Measurements from ENCODE around the gene EBF4.

Gene EBF4, protein sequence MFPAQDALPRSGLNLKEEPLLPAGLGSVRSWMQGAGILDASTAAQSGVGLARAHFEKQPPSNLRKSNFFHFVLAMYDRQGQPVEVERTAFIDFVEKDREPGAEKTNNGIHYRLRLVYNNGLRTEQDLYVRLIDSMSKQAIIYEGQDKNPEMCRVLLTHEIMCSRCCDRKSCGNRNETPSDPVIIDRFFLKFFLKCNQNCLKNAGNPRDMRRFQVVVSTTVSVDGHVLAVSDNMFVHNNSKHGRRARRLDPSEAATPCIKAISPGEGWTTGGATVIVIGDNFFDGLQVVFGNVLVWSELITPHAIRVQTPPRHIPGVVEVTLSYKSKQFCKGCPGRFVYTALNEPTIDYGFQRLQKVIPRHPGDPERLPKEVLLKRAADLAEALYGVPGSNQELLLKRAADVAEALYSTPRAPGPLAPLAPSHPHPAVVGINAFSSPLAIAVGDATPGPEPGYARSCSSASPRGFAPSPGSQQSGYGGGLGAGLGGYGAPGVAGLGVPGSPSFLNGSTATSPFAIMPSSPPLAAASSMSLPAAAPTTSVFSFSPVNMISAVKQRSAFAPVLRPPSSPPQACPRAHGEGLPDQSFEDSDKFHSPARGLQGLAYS

DNA sequence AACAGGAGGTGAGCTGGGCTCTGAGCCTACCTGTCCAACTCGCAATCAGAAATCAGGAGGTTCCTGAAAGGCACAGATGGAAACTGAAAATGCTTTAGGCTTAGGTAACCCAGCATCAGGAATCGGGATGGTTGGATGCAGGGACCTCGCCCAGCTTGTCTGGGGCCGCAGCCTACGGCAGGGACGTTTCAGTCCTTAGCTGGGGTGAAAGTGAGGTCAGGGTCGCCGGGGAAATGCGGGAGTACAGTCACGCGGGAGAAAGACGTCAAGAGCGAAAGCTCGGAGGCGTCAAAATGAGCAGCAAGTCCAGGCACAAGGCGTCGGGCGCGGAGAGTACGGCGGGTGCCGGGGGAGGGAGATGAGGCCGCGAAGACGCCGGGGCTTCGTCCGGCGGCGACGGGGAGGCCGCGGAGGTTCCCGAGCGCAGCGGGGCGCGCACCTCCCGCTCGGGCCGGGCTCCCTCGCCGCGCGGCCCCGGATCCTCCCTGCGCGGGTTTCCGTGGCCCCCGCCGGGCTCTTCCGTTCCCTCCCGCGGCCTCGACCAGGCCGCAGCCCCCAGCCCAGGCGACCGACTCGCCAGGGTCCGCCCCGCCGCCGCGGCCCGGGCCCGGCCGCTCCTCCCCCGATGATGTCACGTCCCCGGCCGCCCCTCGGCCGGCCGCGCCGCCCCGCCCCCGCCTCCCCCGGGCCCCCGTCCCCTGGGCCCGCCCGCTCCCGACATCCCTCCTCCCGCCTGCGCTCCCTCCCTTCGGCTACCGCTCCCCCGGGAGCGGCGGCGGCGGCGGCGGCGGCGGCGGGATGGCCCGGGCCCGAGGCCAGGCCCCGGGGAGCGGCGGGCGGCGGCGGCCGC, at the start of gene EBF4:
TSS of gene EBF4 (plus strand) at position 745 of the 850 bp plus-strand sequence. CDS start 866 bp downstream, outside the sequence.
- peak; percentile 44 to 49 for DNase-seq

GRCh38 chr20:2643708-2644107, 48.9 kb upstream of the EBF4 start:
- no peak for DNase-seq

GRCh38 chr20:2651772-2652723, 40.5 kb upstream of the EBF4 start, which contains the start of gene NOP56:
TSS of gene NOP56 (plus strand) at chr20:2652632. CDS start at chr20:2652661, 29 bp downstream.
- peak; percentile 91 to 95 for DNase-seq

DNA sequence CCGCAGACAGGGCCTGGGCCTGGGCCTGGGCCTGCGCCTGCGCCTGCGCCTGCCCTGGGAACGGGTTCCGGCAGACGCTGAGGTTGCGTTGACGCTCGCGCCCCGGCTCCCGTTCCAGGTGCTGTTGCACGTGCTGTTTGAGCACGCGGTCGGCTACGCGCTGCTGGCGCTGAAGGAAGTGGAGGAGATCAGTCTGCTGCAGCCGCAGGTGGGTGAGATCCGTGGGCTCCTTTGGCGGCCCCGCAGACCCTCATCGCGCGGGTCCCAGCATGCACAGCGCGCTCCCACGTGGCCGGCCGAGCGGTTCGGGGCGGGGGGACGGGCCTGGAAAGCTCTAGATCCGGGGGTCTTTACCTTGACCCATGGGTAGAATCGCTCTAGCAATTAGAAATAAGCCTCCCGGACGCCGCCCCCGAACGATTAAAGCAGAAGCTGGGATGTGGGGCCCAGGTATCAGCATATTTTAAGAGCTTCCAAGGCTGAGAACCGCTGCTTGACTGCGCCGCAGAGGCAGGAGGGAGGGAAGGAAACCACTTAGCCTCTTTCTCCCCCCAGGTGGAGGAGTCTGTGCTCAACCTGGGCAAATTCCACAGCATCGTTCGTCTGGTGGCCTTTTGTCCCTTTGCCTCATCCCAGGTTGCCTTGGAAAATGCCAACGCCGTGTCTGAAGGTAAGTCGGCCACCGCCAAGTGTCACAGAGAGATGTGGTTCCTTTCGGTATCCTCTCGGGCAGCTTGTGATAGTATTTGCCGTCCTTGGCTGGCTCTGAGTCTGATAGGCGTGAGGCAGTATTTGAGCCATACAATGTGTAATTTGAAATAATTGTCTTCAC, 39.6 kb upstream of the EBF4 start:
- peak in 1 of 2 donors; percentile 14 for DNase-seq

GRCh38 chr20:2653556-2654383, 38.8 kb upstream of the EBF4 start:
- DNase-seq = no peak

DNA sequence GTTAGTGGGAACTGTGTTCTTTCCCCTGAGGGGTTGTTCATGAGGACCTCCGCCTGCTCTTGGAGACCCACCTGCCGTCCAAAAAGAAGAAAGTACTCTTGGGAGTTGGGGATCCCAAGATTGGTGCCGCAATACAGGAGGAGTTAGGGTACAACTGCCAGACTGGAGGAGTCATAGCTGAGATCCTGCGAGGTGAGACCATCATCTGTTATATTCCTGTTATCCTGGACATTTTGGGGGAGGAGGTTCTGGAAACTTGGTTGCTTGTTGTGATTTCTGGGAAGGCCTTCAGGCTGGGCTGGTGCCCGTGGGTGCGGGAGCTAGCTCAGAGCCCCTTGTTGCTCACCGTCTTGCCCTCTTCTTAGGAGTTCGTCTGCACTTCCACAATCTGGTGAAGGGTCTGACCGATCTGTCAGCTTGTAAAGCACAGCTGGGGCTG, 38.2 kb upstream of the EBF4 start:
- no peak for DNase-seq

GRCh38 chr20:2654831-2655230, 37.7 kb upstream of the EBF4 start:
- DNase-seq = no peak

- DNase-seq = no peak
Observed at GRCh38 chr20:2655331-2656116, 37.1 kb upstream of the EBF4 start.

DNA sequence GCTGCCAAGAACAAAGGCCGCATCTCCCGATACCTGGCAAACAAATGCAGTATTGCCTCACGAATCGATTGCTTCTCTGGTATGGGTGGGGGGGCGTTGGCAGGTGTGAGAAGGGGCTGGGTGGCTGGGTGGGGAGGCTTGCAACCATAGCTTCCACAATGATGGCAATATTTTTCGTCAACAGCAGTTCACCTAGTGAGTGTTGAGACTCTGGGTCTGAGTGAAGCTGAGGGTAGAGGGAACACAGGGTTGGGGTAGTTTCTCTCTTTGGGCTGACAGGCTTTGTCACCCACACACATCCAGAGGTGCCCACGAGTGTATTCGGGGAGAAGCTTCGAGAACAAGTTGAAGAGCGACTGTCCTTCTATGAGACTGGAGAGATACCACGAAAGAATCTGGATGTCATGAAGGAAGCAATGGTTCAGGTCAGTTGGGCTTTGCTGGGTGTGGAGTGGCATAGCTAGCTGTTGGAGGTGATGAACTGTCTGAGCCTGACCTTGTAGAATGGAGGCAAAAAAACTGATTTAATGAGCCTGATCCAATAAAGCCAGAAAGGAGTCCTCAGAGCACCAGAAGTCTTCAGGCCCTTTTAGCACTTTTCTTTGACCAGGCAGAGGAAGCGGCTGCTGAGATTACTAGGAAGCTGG, 36.0 kb upstream of the EBF4 start:
- DNase-seq = no peak

DNA sequence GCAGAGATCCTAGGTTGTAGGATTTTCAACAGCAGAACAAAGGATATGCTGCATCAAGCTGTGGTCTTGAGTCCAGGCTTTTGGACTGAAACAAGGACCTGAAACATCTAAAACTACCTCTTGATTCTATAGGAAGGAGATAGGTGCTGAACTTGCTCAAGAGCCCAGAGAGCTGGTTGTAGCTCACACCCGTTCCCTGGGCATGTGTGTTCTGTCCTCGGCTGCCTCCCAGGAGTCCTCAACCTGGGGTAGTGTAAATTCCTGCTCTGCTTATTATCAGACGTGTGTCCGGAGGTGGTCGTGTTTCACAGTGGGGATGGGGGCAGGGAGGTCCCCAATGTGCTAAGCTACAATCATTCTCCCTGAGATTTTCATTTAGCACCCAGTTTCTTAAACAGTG, 35.3 kb upstream of the EBF4 start:
- no peak for DNase-seq

GRCh38 chr20:2657674-2658073, 34.9 kb upstream of the EBF4 start:
- no peak for DNase-seq

DNA sequence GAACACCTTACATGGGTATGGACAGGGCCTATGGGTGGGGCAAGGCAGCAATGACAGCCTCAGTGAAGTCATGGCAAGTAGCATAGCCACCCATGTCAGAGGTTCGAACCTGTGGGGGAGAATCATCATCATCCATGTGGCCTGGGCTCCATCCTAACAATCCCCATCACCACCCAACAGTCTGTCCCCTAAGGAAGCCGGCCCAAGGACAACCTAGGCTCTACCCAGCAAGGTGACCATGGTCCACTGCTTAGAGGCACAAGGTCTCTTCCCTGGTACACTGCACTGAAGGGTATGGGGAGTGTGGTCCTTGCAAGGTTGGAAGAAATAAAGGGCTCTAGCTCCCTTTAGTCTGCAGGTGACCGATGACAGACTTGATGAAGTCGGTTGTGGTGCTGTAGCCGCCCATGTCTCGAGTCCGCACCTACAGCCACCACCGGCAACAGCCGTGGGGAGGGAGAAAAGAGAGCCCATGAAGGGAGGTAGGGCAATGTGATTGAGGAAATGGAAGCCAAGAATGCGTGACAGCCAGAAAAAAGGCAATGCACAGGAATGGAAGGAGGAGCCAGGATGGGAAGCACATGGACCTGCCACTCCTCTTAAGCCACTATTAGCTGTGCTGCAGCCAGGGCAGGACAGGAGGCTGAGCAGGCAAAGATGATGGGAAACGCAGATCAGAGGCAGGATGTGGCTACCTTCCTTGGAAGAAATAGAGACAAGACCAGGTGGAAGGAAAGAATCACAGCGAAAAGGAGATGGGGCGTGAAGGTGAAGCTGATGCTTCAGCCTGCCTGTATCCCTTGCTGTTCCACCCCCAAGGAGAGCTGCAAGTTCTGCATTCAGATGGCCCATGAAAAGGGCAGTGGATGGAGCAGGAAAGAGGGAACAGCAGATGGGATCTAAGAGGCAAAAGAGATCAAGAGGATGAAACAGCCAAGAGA, 33.9 kb upstream of the EBF4 start:
- no peak for DNase-seq

DNA sequence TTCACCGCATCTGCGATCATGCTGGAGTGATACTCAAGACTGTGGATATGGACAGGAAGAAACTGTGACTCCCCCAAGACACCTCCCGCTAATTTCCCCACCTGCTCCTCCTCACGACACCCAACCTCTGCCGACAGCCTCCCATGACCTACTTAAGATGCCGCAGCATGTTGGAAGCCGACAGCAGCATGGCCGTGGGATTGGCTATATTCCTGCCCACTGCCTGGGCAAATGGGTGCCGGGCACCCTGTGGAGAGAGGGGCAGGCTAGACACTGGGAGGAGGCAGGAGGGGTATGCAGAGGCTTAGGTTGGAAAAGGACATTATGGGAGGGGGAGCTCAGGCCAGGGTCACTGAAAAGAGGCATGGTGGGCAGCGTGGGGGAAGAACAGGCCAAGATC, 33.0 kb upstream of the EBF4 start:
- DNase-seq = no peak

DNA sequence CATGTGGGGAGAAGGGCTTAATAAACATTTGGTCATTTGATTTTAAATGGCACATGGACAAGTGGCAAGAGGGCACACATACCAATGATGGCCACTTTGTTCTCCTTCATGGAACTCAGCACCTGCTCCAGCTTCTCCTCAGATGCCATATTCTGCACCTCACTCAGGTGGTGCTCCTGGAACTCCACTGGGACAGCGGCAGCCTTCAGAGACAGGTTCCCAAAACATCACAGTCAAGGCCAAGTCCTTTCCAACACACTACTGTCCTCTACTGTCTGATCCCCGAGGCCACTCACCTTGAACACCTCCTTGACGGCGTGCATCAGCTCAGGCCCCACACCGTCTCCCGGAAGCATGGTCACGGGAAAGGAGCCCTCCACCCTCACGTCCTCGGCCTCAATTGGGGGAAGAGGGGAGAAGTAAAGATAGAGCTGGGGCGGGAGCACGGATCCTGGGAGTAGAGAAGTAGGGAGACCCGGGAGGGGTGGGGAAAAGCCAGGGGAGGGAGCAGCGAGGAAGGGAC, 29.2 kb upstream of the EBF4 start:
- no peak for DNase-seq

- DNase-seq = peak; percentile 91 to 92
Observed at GRCh38 chr20:2663887-2664719, 28.5 kb upstream of the EBF4 start, which contains the start of gene IDH3B. TSS of gene IDH3B (minus strand) at chr20:2664216. CDS start at chr20:2664188, 28 bp downstream.

DNA sequence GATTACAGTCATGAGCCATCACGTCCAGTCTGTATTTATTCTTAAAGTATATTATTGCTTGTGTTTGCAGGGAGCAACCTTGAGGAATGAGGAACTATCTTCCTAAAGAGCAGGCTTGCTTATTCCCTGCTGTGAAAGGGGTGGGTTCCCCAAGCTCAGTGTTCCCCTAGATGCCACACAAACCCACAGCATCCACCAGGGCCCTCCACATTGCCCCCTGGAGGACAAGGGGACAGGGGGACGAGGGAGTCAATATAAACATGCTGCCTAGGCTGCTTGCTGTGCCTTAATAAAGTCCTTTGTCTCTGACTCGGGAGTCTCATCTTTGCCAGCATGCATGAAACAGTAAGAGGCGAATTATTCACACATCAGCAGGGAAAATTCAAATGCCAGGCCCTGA, 20.6 kb upstream of the EBF4 start:
- no peak for DNase-seq

Data from CD4-positive, alpha-beta T cell treated with Interleukin-1 beta for 1 hour (primary cell).